ENCODE data around the gene SPATA12.
"Not testable (repeated sequence)": the region's sequence is repeated elsewhere in the genome, so short reads cannot be mapped to it uniquely, and the experiment has no call there.

Gene SPATA12

DNA sequence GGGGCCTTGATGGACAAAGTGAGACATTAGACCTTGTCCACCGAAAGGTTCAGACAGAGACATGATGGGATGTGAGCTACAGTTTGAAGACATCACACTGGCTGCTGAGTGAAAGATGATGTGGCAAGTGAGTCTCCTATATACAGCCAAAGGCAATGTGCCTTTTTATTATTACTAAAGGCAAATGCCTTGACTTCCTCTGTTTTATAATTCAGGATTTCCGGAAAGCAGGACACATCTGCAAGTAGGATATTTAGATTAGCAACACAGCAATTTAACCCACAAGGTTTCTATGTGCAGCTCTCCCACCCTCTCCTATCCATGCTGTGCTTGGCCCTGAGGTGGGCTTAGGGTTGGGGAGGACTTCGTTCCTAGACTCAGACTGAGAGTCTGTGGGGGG, 20.7 kb downstream of the SPATA12 start:
- TF ChIP-seq, protein P1, sequence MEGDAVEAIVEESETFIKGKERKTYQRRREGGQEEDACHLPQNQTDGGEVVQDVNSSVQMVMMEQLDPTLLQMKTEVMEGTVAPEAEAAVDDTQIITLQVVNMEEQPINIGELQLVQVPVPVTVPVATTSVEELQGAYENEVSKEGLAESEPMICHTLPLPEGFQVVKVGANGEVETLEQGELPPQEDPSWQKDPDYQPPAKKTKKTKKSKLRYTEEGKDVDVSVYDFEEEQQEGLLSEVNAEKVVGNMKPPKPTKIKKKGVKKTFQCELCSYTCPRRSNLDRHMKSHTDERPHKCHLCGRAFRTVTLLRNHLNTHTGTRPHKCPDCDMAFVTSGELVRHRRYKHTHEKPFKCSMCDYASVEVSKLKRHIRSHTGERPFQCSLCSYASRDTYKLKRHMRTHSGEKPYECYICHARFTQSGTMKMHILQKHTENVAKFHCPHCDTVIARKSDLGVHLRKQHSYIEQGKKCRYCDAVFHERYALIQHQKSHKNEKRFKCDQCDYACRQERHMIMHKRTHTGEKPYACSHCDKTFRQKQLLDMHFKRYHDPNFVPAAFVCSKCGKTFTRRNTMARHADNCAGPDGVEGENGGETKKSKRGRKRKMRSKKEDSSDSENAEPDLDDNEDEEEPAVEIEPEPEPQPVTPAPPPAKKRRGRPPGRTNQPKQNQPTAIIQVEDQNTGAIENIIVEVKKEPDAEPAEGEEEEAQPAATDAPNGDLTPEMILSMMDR (IDR thresholded peaks at IDR 0.05; ENCODE audit: insufficient read depth, low read length, missing control alignments): no peak
- POLR2A ChIA-PET: no interaction called here
- no peak overlapping the region for H3K4me3 ChIP-seq (ENCODE audit: low read depth, low read length)
- no peak for DNase-seq (ENCODE audit: low read depth, low spot score)
- CTCF ChIA-PET: interaction anchor here (2.7 kb wide), 1 partner anchor 20 kb away, joined by 7 read pairs; no protein-coding TSS in a partner anchor

DNA sequence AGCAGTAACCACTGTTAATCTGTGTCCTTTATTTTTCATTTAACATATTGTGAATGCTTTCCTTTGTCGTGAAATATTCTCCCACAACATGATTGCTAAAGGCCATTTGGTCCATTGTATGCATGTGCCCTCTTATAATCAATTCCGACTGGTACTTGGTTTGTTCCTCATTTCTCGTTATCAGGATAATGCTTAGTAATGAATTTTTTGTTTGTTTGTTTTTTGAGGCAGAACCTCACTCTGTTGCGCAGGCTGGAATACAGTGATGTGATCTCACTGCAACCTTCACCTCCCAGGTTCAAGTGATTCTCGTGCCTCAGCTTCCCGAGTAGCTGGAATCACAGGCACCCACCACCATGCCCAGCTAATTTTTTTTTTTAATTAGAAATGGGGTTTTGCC, 22.0 kb downstream of the SPATA12 start:
- POLR2A ChIA-PET: no interaction called here
- CTCF ChIA-PET: interaction anchor here (2.7 kb wide), 1 partner anchor 19 kb away, joined by 7 read pairs; no protein-coding TSS in a partner anchor
- TF ChIP-seq, protein P1 (IDR thresholded peaks at IDR 0.05; ENCODE audit: insufficient read depth, low read length, missing control alignments): no peak
- no peak overlapping the region for H3K4me3 ChIP-seq (ENCODE audit: low read depth, low read length)
- DNase-seq (ENCODE audit: low read depth, low spot score): no peak

DNA sequence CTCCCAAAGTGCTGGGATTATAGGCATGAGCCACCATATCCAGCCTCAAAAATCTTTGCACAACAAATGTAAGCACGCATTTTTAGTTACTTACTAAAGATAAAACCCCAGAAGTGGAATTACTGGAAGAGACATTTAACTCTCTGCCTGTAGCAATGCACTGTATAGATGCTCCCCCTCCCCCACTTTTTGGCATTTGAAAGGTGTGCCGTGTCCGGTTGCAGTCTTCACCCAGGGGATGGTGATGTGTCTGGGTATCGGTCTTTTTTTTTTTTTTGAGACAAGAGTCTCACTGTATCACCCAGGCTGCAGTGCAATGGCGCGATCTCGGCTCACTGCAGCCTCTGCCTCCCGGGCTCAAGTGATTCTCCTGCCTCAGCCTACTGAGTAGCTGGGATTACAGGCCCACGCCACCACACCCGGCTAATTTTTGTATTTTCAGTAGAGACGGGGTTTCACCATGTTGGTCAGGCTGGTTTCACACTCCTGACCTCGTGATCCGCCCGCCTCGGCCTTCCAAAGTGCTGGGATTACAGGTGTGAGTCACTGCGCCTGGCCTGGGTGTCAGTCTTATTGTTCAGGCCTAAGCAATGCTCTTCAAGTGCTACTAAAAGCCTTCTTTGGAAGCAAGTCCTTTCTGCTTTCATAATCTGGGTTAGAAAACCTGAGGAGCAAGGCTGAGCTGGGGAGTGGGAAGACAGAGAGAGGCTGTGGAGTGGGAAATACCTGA, 23.0 kb downstream of the SPATA12 start:
- POLR2A ChIA-PET; DNase-seq (ENCODE audit: low read depth, low spot score); H3K4me3 ChIP-seq (ENCODE audit: low read depth, low read length); CTCF ChIA-PET: not testable (repeated sequence)

DNA sequence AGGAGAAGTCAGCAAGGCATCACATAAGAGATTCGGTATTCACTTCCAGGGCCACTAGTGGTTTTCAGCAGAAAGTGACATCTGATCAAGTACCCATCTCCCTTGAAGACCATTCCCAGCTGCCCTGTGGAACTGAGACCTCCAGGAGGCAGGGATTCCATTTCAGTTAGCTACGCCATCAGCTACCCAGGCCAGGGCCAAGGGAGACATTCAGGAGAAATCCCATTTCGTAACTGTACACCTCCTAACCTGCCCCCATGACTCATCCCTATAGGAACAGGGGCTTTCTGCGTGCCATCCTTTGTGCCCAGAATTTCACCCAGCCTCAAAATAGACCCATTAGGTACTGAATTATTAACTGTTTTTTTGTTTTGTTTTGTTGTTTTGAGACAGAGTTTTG, 24.7 kb downstream of the SPATA12 start:
- TF ChIP-seq, protein P1 (IDR thresholded peaks at IDR 0.05; ENCODE audit: insufficient read depth, low read length, missing control alignments): no peak
- no peak for DNase-seq (ENCODE audit: low read depth, low spot score)
- ChIA-PET CTCF (interaction anchor here (1.4 kb wide), 1 partner anchor 15 kb away, joined by 3 read pairs; no protein-coding TSS in a partner anchor), POLR2A (no interaction called here)
- no peak overlapping the region for H3K4me3 ChIP-seq (ENCODE audit: low read depth, low read length)

DNA sequence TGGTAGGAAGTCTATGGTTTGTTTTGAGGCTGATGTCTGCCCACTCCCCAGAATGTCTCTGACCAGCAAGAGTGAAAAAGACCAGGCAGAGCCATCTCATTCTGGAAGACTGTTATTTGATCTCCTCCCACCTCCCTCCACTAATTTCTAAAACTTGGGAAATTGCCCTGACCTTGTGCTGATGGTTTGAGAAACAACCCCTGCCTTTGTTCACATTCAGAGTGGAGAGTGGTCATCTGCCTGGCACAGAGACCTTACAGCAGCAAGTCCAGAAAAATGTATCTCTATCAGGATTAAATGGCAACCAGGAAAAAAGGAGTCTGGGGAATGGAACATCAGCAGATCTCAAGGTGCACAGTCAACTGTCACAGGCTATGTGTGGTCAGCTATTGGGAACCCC, 25.7 kb downstream of the SPATA12 start:
- POLR2A ChIA-PET: no interaction called here
- no peak overlapping the region for H3K4me3 ChIP-seq (ENCODE audit: low read depth, low read length)
- no peak for DNase-seq (ENCODE audit: low read depth, low spot score)
- CTCF ChIA-PET: interaction anchor here (1.0 kb wide), 1 partner anchor 91 kb away, joined by 3 read pairs; no protein-coding TSS in a partner anchor
- TF ChIP-seq, protein P1 (IDR thresholded peaks at IDR 0.05; ENCODE audit: insufficient read depth, low read length, missing control alignments): no peak

DNA sequence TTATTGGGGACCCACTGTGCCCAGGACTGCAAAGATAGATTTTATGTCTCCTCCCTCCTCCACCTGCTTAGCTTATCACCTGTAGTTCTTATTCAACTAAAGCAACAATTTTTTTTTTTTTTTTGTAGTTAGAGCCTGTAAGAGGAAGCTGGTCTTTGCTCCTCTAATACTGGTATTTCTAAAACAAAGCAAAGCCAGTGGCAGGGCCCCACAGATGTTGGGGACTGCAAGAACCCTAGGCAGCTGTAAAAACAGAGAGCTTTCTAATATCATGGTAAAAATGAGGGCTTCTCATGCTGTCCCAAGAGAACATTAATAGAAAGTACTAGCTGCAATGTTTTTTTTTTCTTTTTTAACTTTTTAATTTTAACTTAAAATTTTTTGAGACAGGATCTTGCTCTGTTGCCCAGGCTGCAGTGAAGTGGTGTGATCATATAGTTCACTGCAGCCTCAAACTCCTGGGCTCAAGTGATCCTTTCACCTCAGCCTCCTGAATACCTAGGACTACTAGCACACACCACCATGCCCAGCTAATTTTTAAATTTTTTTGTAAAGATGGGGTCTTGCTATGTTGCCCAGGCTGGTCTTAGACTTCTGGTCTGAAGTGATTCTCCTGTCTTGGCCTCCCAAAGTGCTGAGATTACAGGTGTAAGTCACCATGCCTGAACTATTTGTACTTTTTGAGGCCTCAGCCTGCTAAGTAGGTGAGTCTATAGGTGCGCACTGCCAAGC, 27.1 kb downstream of the SPATA12 start:
- ChIA-PET CTCF (interaction anchor here (1.2 kb wide), 1 partner anchor 13 kb away, joined by 6 read pairs; no protein-coding TSS in a partner anchor), POLR2A (no interaction called here)
- TF ChIP-seq, protein P1 (IDR thresholded peaks at IDR 0.05; ENCODE audit: insufficient read depth, low read length, missing control alignments): no peak
- H3K4me3 ChIP-seq (ENCODE audit: low read depth, low read length): no peak overlapping the region
- no peak for DNase-seq (ENCODE audit: low read depth, low spot score)
